Breast epithelium (tissue), 4 donors: ENCODE data around the gene UMAD1. TPM values are rescaled to one million over a fixed set of nuclear protein-coding genes. Genes with fewer than 3 reads are reported as not detected.
"Not testable (repeated sequence)": the region's sequence is repeated elsewhere in the genome, so short reads cannot be mapped to it uniquely, and the experiment has no call there.

ENCODE experiments used
- DNase-seq, 2 donors: peaks; one replicate each; pipeline ENCODE4 v3.0.0-alpha.2; 2019; ENCODE audit warnings: low spot score in 2 of 2
- H3K27ac ChIP-seq, 2 donors: fragments of 200-600 bp; sonication (generic) in 1 of 2; one replicate each; pipeline ENCODE4 v1.5.1; 2016 to 2019; ENCODE audit warnings: mild to moderate bottlenecking in 1 of 2
- H3K27me3 ChIP-seq, 2 donors: fragments of 200-600 bp; sonication (generic) in 1 of 2; one replicate each; pipeline versions ENCODE4 v1.5.1 to v1.6.0; 2017 to 2019; ENCODE audit warnings: control low read depth in 1 of 2, mild to moderate bottlenecking in 1 of 2
- H3K36me3 ChIP-seq: fragments of 200-600 bp; one replicate; pipeline ENCODE4 v1.5.1; 2019
- H3K4me1 ChIP-seq, 2 donors: fragments of 200-600 bp; sonication (generic); one replicate each; pipeline ENCODE4 v1.5.1; 2016 to 2019; ENCODE audit warnings: control low read depth in 1 of 2
- H3K4me3 ChIP-seq, 3 donors: fragments of 200-600 bp; sonication (generic); 1 replicate in 2 of 3; 2 replicates in 1 of 3; pipeline ENCODE4 v1.5.1; 2016 to 2019; ENCODE audit warnings: mild to moderate bottlenecking in 3 of 3, moderate library complexity in 2 of 3
- H3K9me3 ChIP-seq, 2 donors: fragments of 200-600 bp; sonication (generic) in 1 of 2; one replicate each; pipeline ENCODE4 v1.5.1; 2016 to 2019; ENCODE audit warnings: control low read depth in 1 of 2
- POLR2A ChIP-seq: fragments of 450-650 bp; IDR thresholded peaks from one replicate; pipeline ENCODE4 v1.6.1; 2016; ENCODE audit warnings: antibody characterized with exemption, mild to moderate bottlenecking, moderate library complexity
- POLR2AphosphoS5 ChIP-seq, 3 donors: sonication (generic); formaldehyde crosslinking; IDR thresholded peaks; one replicate each; pipeline ENCODE4 v1.6.1; 2017; ENCODE audit warnings: antibody characterized with exemption in 3 of 3
- intact Hi-C: fragments of 100-400 bp; cut with DNase I; formaldehyde crosslinking; loops from one replicate; pipeline ENCODE4 v1.15.1; 2023; ENCODE audit warnings: low total_unique reads
- total RNA-seq, 3 donors: library from RNA; depleted of rRNA; stranded (reverse); fragments of >200 nt; gene quantifications; one replicate each; pipeline ENCODE4 v1.1.0, GENCODE V29; 2016
- TF ChIP-seq, protein P1 (sequence below), 3 donors: fragments of 450-650 bp; IDR thresholded peaks; one replicate each; pipeline ENCODE4 v1.5.1; 2016 to 2017; ENCODE audit warnings: antibody characterized with exemption in 3 of 3, mild to moderate bottlenecking in 3 of 3, moderate library complexity in 3 of 3

UMAD1 gene
- total RNA-seq, 3 donors from 2014 or later, result 13.6 to 25.6 (median 17.7) TPM

DNA sequence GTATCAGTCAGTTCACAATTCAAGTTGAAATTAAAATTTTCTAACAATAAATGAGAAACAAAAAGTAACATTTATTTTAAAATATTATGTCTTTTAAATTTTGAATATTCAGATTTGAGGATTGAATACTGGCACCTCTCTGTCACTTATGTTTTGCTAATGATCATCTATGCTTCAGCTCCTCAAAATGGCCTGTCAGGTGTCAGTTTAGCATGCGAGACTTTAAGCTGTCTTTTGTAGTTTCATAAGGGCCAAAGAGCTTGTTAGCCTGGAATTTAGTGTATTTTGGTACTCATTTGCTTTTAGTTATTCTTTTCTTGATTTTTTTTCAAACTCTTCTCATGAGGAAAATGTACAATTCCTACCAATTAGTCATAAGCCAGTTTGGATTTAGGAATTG, 179.9 kb downstream of the UMAD1 start:
- DNase-seq, result no peak
- TF ChIP-seq, protein P1, sequence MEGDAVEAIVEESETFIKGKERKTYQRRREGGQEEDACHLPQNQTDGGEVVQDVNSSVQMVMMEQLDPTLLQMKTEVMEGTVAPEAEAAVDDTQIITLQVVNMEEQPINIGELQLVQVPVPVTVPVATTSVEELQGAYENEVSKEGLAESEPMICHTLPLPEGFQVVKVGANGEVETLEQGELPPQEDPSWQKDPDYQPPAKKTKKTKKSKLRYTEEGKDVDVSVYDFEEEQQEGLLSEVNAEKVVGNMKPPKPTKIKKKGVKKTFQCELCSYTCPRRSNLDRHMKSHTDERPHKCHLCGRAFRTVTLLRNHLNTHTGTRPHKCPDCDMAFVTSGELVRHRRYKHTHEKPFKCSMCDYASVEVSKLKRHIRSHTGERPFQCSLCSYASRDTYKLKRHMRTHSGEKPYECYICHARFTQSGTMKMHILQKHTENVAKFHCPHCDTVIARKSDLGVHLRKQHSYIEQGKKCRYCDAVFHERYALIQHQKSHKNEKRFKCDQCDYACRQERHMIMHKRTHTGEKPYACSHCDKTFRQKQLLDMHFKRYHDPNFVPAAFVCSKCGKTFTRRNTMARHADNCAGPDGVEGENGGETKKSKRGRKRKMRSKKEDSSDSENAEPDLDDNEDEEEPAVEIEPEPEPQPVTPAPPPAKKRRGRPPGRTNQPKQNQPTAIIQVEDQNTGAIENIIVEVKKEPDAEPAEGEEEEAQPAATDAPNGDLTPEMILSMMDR (IDR thresholded peaks at IDR 0.05), result no peak
- no peak for TF ChIP-seq POLR2A
- no peak for TF ChIP-seq POLR2AphosphoS5 (IDR thresholded peaks at IDR 0.05)
- Histone ChIP-seq H3K27me3 (no peaks in the 10 kb centered on the region), H3K36me3 (no peaks in the 10 kb centered on the region), H3K9me3 (no peaks in the 10 kb centered on the region), H3K4me1 (no peaks in the 10 kb centered on the region), H3K27ac (no peak overlapping the region), H3K4me3 (no peak overlapping the region)
- intact Hi-C loops, result no loop called here

DNA sequence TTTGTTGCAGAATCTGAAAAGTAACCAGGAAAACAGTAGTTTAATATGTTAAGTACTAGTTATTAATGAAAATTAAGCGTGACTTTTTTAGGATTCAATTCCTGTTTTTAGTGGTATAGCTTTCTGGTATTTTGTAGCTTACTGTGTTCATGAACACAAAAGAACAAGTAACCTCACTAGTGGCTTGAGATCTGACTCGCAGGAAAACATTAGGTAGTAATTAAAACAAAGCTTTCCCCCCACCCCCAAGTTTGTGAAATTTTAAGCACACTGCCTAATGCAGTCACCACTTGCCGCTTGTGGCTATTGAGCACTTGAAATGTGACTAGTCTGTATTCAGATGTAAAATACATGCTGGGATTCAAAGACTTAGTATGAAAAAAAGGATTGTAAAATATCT, 180.4 kb downstream of the UMAD1 start:
- no peak for DNase-seq
- no peaks in the 10 kb centered on the region for H3K4me1 ChIP-seq
- H3K9me3 ChIP-seq, result no peaks in the 10 kb centered on the region
- H3K27me3 ChIP-seq, result no peaks in the 10 kb centered on the region
- H3K36me3 ChIP-seq, result no peaks in the 10 kb centered on the region
- no peak for TF ChIP-seq POLR2A
- TF ChIP-seq, protein P1 (IDR thresholded peaks at IDR 0.05), result no peak
- TF ChIP-seq POLR2AphosphoS5 (IDR thresholded peaks at IDR 0.05), result no peak
- H3K4me3 ChIP-seq, result no peak overlapping the region
- H3K27ac ChIP-seq, result no peak overlapping the region
- intact Hi-C loops, result no loop called here

DNA sequence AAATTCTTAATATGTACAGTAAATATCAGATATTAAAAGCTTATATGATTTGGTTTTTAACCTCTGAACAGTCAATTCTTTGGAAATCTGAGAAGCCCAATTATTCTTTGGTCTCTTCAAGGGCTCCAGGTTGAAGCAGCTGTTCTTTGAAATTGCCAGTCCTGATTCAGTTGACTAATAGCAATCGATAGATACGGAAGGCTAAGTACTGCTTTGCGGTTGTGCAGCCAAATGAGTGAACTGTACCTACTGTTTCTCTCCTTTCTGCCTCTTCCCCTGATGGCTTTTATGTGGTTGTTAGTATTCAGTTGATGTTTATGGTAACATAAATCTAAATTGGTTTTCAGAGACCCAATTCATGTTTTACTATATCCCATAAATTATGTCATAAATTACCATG, 181.0 kb downstream of the UMAD1 start:
- intact Hi-C loops, result no loop called here
- no peaks in the 10 kb centered on the region for H3K9me3 ChIP-seq
- H3K27me3 ChIP-seq, result no peaks in the 10 kb centered on the region
- H3K36me3 ChIP-seq, result no peaks in the 10 kb centered on the region
- no peak for TF ChIP-seq POLR2AphosphoS5 (IDR thresholded peaks at IDR 0.05)
- TF ChIP-seq POLR2A, result no peak
- TF ChIP-seq, protein P1 (IDR thresholded peaks at IDR 0.05), result no peak
- no peaks in the 10 kb centered on the region for H3K4me1 ChIP-seq
- H3K4me3 ChIP-seq, result no peak overlapping the region
- no peak overlapping the region for H3K27ac ChIP-seq
- no peak for DNase-seq

DNA sequence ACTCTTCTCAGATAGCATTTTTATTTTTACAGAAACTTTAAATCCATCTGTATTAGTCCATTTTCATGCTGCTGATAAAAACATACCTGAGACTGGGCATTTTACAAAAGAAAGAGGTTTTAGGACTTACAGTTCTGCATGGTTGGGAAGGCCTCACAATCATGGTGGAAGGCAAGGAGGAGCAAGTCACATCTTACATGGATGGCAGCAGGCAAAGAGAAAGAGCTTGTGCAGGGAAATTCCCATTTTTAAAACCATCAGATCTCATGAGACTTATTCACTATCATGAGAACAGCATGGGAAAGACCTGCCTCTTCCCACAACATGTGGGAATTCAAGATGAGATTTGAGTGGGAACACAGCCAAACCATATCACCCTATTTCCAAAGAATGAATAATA, 184.7 kb downstream of the UMAD1 start:
- H3K9me3 ChIP-seq, H3K27me3 ChIP-seq, H3K4me3 ChIP-seq, H3K36me3 ChIP-seq, intact Hi-C loops, H3K27ac ChIP-seq, H3K4me1 ChIP-seq, DNase-seq: not testable (repeated sequence)

DNA sequence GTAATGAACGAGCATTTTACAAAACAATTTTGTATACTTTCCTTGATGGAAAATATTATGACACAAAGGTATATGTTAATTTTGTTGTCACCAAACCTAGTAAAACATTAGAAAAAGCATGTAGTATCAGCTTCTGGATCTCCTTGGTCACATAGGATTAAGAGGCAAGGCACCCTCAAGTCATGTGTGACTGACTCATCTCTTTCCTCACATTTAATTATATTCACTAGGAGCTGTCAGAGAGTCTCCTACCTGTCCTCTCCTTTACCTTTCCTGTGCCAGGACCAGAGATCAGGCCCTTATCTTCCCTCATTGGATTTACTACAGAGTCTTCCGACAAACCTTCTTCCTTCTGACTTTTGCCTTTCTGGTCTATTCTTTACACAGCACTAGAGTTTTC, 189.1 kb downstream of the UMAD1 start:
- no peak overlapping the region for H3K27ac ChIP-seq
- intact Hi-C loops, result no loop called here

More for the DNA sequence above, 189.1 kb downstream of the UMAD1 start:
- no peaks in the 10 kb centered on the region for H3K9me3 ChIP-seq
- DNase-seq, result no peak
- TF ChIP-seq POLR2AphosphoS5 (IDR thresholded peaks at IDR 0.05) (no peak), POLR2A (no peak)
- TF ChIP-seq, protein P1 (IDR thresholded peaks at IDR 0.05), result no peak
- H3K4me3 ChIP-seq, result no peak overlapping the region
- no peaks in the 10 kb centered on the region for H3K27me3 ChIP-seq
- H3K4me1 ChIP-seq, result no peaks in the 10 kb centered on the region
- H3K36me3 ChIP-seq, result no peaks in the 10 kb centered on the region
